Hypothalamus (tissue), 51 donors: ENCODE data around the gene SPTSSB.
A peak's percentile ranks its signal among the peaks of the same experiment; 100 is the strongest.

ENCODE experiments used
- DNase-seq, 51 donors: peaks; one replicate each; lab custom pipeline; 2025; lab: John Stamatoyannopoulos, UW

The SPTSSB gene

DNA sequence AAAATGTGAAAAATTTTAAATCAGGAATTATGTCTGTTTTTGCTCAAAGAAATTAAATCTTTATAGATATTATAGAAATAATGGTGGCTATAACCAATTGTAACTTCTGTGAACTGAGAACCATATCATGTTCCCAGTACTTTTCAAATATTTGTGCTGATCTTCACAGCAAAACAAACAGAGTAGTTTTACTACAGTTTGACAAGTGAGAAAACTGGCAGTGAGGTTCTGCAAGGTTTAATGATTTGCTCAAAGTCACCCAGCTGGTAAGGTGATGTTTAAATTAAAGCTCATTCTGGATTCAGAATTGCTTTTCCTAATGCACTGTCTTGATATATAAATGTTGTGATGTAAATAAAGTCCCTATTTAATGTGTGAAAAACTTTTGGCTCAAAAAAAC, 22.0 kb upstream of the SPTSSB start:
- no peak for DNase-seq

DNA sequence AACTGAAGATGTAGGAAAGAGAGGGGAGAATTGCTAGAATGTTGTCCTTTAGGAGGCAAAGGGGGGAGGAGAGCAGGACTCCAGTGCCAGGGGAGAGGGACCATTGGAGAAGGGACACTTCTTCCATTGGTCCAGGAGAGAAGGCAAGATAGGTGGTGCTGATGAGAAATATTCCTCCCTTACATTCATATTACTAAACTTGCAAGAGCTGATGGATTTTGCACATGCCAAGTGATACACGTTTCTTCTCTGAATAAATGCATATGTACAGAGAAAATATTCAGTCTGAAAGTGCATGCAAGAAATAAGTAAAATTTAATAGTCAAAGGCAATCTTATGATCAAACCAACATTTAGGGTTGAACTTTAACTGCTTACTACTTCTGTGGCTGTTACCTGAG, 21.5 kb upstream of the SPTSSB start:
- no peak for DNase-seq

DNA sequence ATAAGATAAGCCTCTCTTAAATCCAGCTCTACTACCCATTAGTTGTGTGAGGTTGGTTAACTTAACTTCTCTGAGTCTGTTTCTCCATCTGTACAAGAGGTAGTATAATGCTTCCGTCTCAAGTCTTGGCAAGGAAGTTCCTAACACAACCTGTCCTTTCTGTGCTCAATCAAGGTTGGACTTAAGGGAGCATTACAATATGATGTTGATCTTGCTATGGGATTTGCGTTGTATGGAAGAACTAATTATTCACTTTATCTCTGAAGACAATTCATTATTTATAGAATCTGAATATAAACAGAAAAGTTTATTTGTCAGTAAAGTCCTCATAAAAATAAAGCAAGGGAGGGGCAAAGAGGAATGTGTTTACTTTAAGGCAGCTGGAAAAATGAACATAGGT, 18.9 kb upstream of the SPTSSB start:
- no peak for DNase-seq

DNA sequence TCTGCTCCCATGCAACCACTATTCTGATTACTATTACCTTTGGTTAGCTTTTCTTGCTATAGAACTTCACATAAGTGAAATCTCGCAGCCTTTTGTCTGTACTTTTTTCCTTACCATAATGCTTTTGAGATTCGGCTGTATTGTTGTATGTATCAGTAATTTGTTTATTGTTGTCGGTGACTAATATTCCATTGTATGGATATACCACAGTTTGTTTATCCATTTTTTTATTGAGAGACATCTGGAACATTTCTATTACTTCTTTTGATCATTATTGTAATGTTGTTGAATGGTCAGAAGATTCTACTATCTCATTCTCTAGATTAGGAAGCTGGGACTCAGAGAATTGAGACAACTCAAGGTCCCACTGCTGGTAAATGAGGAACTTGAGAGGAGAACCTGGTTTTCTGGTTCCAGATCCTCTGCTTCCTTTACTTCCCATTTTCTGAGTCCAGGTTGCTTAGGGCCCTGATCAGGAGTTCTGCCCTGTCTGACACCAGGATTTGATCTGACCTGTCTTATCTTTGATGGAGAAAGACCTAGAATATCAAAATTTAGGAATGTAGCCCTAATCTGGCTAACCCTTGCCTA, 18.2 kb upstream of the SPTSSB start:
- DNase-seq, result no peak

DNA sequence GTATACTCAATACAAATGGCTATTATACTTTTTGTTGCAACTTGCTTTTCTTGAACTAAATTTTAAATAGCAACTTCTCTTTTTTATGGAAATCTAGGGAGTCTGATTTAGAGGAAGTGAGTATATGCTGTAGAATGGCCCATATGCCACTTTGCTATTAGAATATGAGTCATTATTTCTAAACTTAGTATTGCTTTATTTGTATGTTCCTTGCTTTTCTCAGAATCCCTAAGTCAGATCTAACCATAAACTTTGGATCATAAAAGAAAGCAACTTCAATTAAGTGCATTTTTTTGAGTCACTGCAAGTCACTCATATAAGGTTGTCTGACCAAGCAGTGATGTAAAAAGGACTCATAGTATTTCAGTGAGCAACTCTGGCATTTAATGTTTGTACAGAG, 17.5 kb upstream of the SPTSSB start:
- DNase-seq, result no peak

DNA sequence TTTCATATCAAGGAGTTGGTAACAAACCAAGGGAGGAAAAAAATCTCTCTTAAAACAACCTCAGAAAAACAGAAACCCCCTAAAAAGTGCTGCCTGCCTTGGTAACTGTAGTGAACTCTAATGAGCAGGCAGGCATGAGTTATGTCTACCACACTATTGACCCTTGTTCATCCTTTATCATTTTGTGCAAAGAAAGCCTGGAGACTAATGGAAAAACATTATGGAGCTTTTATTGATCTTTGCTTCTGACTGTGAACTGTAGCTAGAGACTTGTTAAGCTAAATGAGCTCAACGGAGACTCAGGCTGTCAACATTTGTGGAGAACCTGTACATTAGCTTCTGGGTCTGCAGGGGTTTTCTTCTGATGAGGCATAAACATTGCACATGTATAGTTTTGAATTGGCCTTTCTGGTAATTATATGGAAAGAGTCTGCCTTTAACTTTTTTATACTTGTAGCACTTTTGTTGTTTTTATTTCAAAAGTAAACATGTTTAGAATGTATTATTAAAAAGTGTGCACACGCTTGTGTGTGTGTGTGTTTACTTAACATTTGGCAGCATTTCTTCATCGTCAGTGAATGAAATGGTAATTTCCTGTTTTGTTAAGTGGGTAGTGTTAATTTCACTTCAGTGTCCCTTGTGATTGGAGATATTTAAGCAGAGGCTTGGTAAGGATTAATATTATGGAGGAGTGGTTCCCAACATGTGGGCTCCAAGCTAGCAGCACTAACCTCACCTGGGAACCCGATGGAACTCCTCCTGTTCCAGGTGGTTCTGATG, 15.9 kb upstream of the SPTSSB start:
- no peak for DNase-seq

DNA sequence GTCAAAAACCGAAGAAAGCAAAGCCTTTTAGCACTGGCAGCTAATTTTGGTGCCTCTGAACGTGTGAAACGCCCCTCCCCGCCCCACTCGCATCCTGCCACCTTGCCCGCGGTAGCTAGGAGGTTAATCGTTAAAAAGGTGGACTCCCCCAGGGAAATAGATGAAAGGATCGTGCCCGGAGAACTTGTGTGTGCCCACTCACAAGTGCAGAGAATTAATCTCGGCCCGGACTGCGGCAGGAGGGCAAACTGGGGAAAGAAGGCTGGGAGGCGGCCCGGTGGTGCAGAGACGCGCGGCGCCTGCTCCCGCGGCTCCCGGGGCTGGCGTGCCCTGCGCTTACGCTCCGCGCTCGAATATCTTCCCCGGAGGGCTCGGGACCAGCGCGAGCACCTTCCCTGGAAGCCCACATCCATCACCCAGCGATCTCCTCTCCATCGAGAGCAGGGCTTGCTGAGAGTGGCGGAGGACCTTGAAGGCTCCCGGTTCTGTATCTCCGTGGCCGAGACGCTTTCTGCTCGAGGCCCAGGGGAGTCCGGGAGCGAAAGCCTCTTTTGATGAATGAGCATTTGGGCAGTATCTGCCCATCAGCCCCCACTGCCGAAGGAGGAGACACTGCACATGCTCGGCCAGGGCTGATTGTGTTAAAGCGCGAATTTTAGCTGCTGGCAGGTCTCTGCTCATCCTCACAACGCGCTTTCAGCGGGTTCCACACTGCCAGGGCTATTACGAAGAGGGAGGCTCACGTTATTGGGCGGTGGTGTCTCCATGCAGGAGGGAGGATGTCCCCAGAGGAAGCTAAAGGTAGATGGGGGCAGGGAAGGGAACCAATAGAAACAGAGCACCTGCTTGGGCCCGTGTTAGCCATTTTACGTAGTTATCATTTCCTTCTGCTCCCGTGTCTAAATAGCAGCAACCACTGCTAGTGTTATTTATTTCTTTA, 1.3 kb upstream of the SPTSSB start:
- DNase-seq, result peak in 35 of 51 donors; percentile 2 to 79 (median 31)

DNA sequence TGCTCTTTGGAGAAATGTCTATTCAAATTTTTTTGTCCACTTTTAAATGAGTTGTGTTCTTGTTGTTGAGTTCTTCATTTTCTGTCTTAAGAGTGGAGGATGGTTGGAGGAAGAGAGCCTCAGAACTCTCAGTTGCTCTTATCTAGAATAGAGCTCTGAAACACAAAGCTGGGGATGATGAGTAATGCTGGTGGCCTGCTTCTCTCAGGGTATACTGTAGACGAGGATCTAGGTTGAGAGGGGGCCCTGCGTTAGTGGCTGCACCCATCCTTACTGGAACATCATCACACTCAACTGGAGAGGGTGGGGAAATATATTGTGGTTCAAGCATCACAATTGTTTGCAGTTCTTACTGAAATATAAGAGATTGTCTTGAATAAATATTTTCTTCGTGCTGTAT, 1.8 kb downstream of the SPTSSB start:
- no peak for DNase-seq

DNA sequence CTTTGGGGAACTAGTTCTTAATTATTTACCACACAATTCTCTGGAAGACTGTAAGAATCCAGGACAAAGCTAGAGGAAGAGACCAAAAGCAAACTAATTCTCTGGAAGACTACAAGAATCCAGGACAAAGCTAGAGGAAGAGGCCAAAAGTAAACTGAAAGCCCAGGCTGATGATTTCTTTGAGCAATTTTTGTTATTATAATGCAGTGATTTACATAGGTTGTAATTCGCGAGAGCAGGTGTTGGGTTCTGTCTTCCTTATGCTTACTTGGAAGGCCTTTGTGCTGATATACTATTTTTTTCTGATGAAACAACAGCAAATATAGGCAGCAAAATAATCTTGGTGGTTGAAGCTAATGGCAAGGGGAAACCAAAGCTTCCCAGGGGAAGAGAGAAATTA, 5.2 kb downstream of the SPTSSB start:
- DNase-seq, result no peak

DNA sequence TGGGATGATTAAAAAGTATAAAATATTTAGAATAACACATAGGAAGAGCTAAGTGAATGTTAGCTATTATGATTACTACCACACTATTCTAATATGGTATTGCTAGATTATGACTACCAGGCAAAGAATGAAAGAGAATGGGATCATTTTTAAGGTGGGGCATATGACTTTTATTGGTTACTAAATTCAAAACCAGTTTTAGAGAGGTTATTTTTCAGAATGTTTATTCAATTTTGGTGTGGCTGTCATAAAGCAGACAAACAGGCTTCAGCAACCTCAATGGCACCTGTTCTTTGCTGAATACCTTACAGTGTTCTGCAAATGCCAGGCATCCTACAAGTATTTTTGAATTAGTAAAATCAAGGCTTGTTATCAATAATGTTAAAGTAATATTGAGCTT, 12.8 kb downstream of the SPTSSB start:
- no peak for DNase-seq

DNA sequence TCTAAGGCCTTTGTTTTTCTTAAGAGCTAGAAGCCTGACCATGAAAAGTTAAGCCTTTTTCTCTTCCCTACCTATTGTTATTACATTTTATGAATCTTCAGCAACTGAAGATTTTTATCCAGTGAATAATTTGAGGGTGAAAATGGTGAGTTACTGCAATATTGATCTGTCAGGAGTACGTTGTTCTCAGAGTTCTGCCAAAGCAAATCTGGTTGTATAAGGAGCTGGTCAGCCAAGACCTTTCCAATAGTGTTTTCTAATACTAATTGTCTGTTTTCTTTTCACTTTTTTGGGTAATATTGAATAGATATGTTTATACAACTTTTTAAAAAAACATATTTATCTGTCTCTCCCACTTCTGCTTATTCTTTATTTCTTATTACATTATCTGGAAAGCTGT, 15.0 kb downstream of the SPTSSB start:
- DNase-seq, result no peak

DNA sequence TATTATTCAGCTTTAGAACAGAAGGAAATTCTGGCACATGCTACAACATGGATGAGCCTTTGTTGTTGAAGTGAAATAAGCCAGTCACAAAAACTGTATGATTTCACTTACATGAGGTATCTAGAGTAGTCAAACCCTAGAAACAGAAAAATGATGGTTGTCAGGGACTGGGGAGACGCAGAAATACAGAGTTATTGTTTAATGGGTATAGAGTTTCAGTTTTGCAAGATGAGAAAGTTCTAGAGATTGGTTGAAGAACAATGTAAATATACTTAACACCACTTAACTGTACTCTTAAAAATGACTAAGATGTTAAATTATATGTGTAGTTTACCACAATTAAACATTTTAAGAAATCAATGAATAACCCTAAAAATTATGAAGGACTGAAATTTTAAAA, 15.8 kb downstream of the SPTSSB start:
- DNase-seq, result no peak

DNA sequence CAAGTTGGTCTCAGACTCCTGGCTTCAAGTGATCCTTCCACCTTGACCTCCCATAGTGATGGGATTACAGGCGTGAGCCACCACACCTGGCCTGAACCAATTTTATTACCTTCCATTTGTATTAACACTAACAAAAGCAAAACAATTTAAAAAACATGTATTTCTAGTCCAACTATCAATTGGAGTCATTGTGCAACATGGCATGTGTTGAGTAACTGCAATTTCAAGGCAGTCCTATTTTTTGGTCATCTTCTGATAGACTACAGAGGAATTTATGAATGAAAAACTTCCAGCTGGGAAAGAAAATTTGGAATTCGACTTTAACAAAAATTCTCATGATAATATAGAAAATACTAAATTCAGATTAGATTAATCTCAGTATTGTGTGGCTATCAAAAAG, 16.8 kb downstream of the SPTSSB start:
- no peak for DNase-seq

DNA sequence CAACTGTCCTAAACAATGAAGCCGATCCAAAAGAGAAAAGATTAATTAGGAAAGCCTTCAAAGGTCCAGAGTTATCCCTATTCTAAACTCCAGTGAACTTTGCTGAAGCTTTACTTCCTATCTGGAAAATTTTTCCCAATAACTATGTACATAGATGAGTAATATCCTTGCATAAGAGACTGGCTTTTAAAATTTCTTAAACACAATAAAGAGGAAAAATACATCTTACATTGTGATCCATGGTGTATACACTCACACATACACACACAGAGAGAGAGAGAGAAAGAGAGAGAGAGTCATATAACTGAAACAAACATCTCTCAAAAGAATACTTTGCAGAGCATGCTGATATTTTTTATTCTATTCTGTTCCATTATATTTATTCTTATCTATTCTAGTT, 20.0 kb downstream of the SPTSSB start:
- no peak for DNase-seq

DNA sequence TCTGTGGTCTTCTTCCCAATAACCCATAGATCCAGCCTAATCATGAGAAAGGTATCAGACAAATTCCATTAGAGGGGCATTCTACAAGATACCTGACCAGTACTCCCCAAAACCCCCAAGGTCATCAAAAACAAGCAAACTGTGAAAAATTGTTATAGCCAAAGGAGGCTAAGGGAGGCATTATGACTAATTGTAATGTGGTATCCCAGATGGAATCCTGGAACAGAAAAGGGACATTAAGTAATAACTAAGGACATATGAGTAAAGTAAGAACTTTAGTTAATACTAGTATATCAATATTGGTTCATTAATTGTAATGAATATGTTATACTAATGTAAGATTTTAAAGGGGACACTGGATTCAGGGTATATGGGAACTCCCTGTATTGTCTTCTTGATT, 20.4 kb downstream of the SPTSSB start:
- no peak for DNase-seq

DNA sequence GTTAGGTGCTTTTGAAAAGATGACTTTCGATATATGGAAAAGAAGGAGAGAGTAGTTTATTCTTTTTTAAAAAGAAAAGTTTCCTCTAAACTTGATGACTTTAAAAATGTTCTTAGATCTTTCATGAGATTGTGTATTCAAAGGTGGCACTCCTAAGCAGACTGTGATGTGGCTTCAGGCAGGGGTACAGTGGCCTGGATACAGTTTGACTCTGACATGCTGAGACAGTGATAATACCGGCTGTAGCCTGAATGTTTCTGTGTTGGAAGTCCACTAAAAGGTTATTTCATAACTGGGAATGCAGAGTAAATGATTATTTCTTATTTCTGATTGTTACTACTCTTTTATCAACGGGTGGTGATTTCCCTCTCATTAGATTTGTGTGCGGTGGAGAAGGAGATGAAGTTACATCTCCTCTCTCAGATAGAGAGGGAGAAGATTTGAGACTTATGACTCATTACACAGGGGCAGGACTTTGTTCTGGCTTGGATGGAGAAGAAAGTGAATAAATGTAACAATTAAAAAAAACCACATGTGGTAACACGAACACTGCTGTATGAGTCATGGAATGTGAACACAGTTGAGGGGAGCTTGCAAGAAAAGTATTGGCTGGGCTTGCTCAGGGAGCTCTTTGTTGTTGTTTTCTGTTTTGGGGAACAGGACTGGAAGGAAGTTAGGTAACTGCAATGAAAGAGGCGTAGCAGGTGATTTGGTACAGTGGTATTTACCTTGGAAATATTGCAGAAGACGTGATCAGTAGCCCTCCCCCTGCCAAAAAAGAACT, 21.6 kb downstream of the SPTSSB start:
- DNase-seq, result peak in 1 of 51 donors; percentile 2

DNA sequence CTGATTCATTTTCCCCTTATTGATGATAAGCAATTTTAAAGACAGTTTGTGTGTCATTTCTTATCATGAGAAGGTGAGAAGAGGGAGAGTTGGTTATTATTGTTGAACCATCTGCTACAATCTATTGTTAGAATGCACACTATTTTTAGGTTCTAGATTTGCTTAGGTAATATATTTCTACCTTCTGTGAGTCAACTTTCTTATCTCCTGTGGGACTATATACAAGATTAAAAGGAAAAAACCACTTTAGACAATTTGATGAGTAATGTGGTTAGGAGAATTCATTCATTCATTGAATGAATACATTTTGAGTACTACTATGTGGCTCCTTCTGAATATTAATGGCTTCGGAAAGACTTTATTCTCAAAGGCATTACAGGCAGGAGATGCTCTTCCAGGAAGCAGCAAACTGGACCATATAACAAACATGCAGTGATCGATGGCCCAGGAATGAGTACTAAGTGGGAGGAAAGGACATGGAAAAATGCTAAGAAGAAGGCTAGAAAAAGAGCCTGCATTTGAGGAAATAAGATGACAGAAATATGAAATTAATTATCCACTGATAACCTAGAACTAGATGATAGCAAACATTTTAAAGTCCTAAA, 22.4 kb downstream of the SPTSSB start:
- no peak for DNase-seq

DNA sequence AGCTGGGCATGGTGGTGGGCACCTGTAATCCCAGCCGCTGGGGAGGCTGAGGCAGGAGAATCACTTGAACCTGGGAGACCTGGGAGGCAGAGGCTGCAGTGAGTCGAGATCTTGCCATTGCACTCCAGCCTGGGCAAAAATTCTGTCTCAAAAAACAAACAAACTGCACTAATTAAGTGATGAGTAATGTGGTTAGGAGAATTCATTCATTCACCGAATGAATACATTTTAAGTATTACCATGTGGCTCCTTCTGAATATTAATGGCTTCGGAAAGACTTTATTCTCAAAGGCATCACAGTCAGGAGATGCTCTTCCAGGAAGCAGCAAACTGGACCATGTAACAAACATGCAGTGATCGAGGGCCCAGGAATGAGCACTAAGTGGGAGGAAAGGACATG, 23.6 kb downstream of the SPTSSB start:
- no peak for DNase-seq

DNA sequence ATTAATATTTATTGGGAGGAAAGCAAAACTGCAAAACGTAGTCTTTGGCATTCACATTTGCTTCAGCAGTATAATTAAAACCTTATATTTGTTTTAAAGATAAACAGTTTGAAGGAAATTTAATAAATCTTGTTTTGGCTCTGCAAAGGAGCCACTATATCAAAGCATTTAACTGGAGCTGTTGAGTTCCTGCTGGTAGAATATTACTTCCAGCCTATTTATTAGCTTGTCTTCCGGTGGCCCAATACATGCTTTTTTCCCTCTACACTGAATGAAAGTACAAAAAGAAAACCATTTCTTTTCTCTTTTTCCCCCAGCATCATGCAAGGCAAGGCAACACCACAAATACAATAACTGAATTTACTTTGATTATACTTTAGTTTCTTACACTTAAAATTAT, 26.3 kb downstream of the SPTSSB start:
- DNase-seq, result no peak

DNA sequence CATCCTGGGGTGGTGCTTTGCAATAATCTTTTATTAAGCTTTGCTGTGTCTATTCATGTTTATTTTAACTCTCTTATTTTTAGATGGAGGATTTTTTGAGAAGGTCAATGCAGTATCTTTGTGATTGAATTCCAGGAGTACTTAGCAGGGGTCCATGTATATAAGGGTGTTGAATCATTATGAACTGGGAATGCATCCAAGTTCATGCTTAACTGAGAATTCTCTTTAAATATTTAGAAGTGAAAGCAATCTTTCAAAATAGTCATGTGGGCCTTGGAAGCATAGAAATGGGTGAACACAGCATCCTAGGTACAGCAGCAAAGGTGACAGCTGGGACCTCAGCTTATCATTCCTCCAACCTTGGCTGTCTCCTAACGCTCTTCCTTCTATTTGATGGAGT, 27.3 kb downstream of the SPTSSB start:
- DNase-seq, result no peak
